Keratinocyte (primary cell): ENCODE results near the gene KLHL15. TPM values are rescaled to one million over a fixed set of nuclear protein-coding genes. Genes with fewer than 3 reads are reported as not detected.

Experiments
- DNase-seq: peaks from one replicate; pipeline ENCODE4 v3.0.0-alpha.2; 2011; ENCODE audit warnings: low read depth, missing footprints, low spot score
- FAIRE-seq: peaks from 2 replicates; lab custom pipeline; 2011; peaks lifted over from hg19 to GRCh38; lab: Jason Lieb, UNC
- H2AFZ ChIP-seq: 2 replicates; pipeline ENCODE4 v1.6.0; 2012; ENCODE audit warnings: low read length, control low read depth, inconsistent platforms; ENCODE audit not compliant: control insufficient read depth
- H3K27ac ChIP-seq: 2 replicates; pipeline ENCODE4 v1.5.1; 2011; ENCODE audit warnings: low read length; ENCODE audit not compliant: control insufficient read depth, insufficient read depth
- H3K27me3 ChIP-seq: 3 replicates; pipeline ENCODE4 v1.6.0; 2011; ENCODE audit warnings: low read length; ENCODE audit not compliant: control insufficient read depth, insufficient read depth; ENCODE audit errors: extremely low read depth
- H3K36me3 ChIP-seq, 2 experiments: 2 replicates in 1 of 2; 3 replicates in 1 of 2; pipeline ENCODE4 v1.5.1; 2011; ENCODE audit warnings: low read length in 2 of 2, mild to moderate bottlenecking in 1 of 2; ENCODE audit not compliant: control insufficient read depth in 2 of 2, insufficient read depth in 2 of 2; ENCODE audit errors: extremely low read depth in 1 of 2
- H3K4me1 ChIP-seq: 3 replicates; pipeline ENCODE4 v1.5.1; 2011; ENCODE audit warnings: low read length; ENCODE audit not compliant: control insufficient read depth, insufficient read depth; ENCODE audit errors: extremely low read depth
- H3K4me2 ChIP-seq: 3 replicates; pipeline ENCODE4 v1.6.0; 2011; ENCODE audit warnings: low read depth, low read length; ENCODE audit not compliant: control insufficient read depth, insufficient read depth; ENCODE audit errors: extremely low read depth
- H3K4me3 ChIP-seq, 3 experiments: fragments of 200-600 bp in 1 of 3; sonication (generic) in 1 of 3; 2 replicates in 2 of 3; 3 replicates in 1 of 3; pipeline ENCODE4 v1.5.1; 2011 to 2016; ENCODE audit warnings: low read length in 3 of 3, mild to moderate bottlenecking in 3 of 3, control low read depth in 2 of 3, inconsistent platforms in 1 of 3, low read depth in 1 of 3, mixed read lengths in 1 of 3, mixed run types in 1 of 3, moderate library complexity in 1 of 3; ENCODE audit not compliant: control insufficient read depth in 2 of 3, insufficient read depth in 2 of 3; ENCODE audit errors: extremely low read depth in 1 of 3
- H3K79me2 ChIP-seq: 2 replicates; pipeline ENCODE4 v1.6.0; 2012; ENCODE audit warnings: low read length; ENCODE audit not compliant: control insufficient read depth, insufficient read depth
- H3K9ac ChIP-seq: 3 replicates; pipeline ENCODE4 v1.6.0; 2011; ENCODE audit warnings: low read length; ENCODE audit not compliant: control insufficient read depth, insufficient read depth; ENCODE audit errors: extremely low read depth
- H3K9me1 ChIP-seq: 3 replicates; pipeline ENCODE4 v1.6.0; 2011; ENCODE audit warnings: low read length; ENCODE audit not compliant: control insufficient read depth, insufficient read depth; ENCODE audit errors: extremely low read depth
- H3K9me3 ChIP-seq: 2 replicates; pipeline ENCODE4 v1.5.1; 2012; ENCODE audit warnings: low read depth, low read length; ENCODE audit not compliant: control insufficient read depth
- H4K20me1 ChIP-seq: 3 replicates; pipeline ENCODE4 v1.6.0; 2011; ENCODE audit warnings: low read length; ENCODE audit not compliant: control insufficient read depth, insufficient read depth; ENCODE audit errors: extremely low read depth
- EZH2 ChIP-seq: IDR thresholded peaks from one replicate; pipeline ENCODE4 v1.6.1; 2012; ENCODE audit warnings: inconsistent platforms, mild to moderate bottlenecking, low read length, moderate library complexity
- dilution Hi-C: fragments of 300-500 bp; cut with MboI; formaldehyde crosslinking; loops from one replicate; pipeline ENCODE4 v1.7.0; 2020; ENCODE audit warnings: low sequenced_read_pairs; ENCODE audit not compliant: extremely low pct_ligation_motif_present
- polyA plus RNA-seq, 5 experiments: library from polyadenylated mRNA; depleted of rRNA in 3 of 5; stranded (reverse) in 3 of 5; stranded (forward) in 1 of 5; unstranded in 1 of 5; fragments of >200 nt; gene quantifications; 1 replicate in 1 of 5; 2 replicates in 3 of 5; 3 replicates in 1 of 5; pipeline versions ENCODE4 v1.2.1 to v1.2.3, GENCODE V29; 2011 to 2012; ENCODE audit warnings: missing spikeins in 2 of 5, low read depth in 1 of 5, low replicate concordance in 1 of 5
- TF ChIP-seq, protein P1 (sequence below), 3 experiments: IDR thresholded peaks in 1 of 3; conservative IDR thresholded peaks in 1 of 3; optimal IDR thresholded peaks in 1 of 3; 2 replicates in 2 of 3; 3 replicates in 1 of 3; pipeline versions ENCODE3 to v1.5.1; 2011; ENCODE audit warnings: low read length in 3 of 3, mild to moderate bottlenecking in 3 of 3, moderate library complexity in 2 of 3, control low read depth in 1 of 3, inconsistent platforms in 1 of 3; ENCODE audit not compliant: insufficient read depth in 2 of 3; ENCODE audit errors: extremely low read depth in 1 of 3

The KLHL15 gene
- polyA plus RNA-seq, 1 donor (not counting 4 experiments of a cell fraction or from before 2014, with no cell fraction given), result 3.4 TPM

DNA sequence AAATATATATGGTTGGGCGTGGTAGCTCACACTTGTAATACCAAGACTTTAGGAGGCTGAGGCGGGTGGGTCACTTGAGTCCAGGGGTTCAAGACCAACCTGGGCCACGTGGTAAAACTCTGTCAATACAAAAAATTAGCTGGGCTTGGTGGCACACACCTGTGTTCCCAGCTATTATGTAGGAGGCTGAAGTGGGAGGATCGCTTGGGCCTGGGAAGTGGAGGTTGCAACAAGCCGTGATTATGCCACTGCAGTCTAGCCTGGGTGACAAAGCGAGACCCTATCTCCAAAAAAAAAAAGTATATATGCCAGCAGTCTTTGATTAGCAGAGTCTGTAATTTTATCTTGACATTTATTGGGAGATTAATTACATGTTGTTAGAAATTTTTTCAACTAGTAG, 36.5 kb upstream of the KLHL15 start:
- Histone ChIP-seq H3K27me3 (no peaks in the 10 kb centered on the region), H4K20me1 (no peaks in the 10 kb centered on the region), H3K9ac (no peak overlapping the region), H3K4me3 (no peak overlapping the region), H3K79me2 (peaks cover 34% of the 10 kb centered on the region), H3K27ac (no peak overlapping the region), H3K36me3 (peaks cover 17 to 34% of the 10 kb centered on the region in 2 experiments), H3K4me1 (no peaks in the 10 kb centered on the region), H3K9me1 (no peaks in the 10 kb centered on the region), H2AFZ (no peak overlapping the region), H3K9me3 (no peaks in the 10 kb centered on the region), H3K4me2 (no peak overlapping the region)
- dilution Hi-C loops, result no loop called here
- TF ChIP-seq, protein P1, sequence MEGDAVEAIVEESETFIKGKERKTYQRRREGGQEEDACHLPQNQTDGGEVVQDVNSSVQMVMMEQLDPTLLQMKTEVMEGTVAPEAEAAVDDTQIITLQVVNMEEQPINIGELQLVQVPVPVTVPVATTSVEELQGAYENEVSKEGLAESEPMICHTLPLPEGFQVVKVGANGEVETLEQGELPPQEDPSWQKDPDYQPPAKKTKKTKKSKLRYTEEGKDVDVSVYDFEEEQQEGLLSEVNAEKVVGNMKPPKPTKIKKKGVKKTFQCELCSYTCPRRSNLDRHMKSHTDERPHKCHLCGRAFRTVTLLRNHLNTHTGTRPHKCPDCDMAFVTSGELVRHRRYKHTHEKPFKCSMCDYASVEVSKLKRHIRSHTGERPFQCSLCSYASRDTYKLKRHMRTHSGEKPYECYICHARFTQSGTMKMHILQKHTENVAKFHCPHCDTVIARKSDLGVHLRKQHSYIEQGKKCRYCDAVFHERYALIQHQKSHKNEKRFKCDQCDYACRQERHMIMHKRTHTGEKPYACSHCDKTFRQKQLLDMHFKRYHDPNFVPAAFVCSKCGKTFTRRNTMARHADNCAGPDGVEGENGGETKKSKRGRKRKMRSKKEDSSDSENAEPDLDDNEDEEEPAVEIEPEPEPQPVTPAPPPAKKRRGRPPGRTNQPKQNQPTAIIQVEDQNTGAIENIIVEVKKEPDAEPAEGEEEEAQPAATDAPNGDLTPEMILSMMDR (optimal IDR thresholded peaks at IDR 0.05 in 1 of 3, IDR thresholded peaks at IDR 0.05 in 1 of 3, conservative IDR thresholded peaks at IDR 0.05 in 1 of 3; ENCODE audit: extremely low read depth in 1 of 3, insufficient read depth in 2 of 3, low read length in 3 of 3), result no peak
- TF ChIP-seq EZH2, result no peak
- DNase-seq (no peak), FAIRE-seq (no peak)

DNA sequence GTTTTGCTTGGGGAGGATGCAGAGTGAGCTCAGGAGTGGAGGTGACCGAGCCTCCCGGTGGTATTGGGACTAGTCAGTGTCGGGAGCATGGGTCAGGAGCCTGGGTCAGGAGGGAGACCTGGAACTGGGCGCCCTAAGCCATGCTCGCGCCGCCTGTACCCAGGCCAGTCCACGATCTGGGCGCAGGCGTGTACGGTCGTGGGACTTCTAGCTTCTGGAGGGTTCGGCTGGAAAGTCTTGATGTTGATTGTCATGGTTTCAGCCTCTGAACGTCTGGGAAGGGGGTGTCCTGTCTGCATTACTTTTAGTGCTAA, 28.0 kb upstream of the KLHL15 start:
- dilution Hi-C loops, result no loop called here
- TF ChIP-seq, protein P1 (optimal IDR thresholded peaks at IDR 0.05 in 1 of 3, IDR thresholded peaks at IDR 0.05 in 1 of 3, conservative IDR thresholded peaks at IDR 0.05 in 1 of 3; ENCODE audit: extremely low read depth in 1 of 3, insufficient read depth in 2 of 3, low read length in 3 of 3), result no peak
- no peak for TF ChIP-seq EZH2
- peak overlapping the region; percentile 97 for H2AFZ ChIP-seq
- peak overlapping the region; percentile 97 for H3K27ac ChIP-seq
- H4K20me1 ChIP-seq, result peaks cover 5% of the 10 kb centered on the region
- H3K27me3 ChIP-seq, result no peaks in the 10 kb centered on the region
- H3K4me3 ChIP-seq, result no peak overlapping the region
- peaks cover 9 to 20% of the 10 kb centered on the region in 2 experiments for H3K36me3 ChIP-seq
- no peak overlapping the region for H3K9ac ChIP-seq
- no peaks in the 10 kb centered on the region for H3K9me1 ChIP-seq
- peaks cover 26% of the 10 kb centered on the region for H3K79me2 ChIP-seq
- H3K9me3 ChIP-seq, result no peaks in the 10 kb centered on the region
- FAIRE-seq (no peak), DNase-seq (no peak)
- no peak overlapping the region for H3K4me2 ChIP-seq
- H3K4me1 ChIP-seq, result peaks cover 4% of the 10 kb centered on the region
